T-helper 1 cell treated with Interleukin-12 subunit alpha and Interleukin-12 subunit beta and Interleukin-4 antibody, amounts not matched to agents 30 ng/mL and 1 ng/mL, for 36 hours (primary cell): ENCODE results near the gene GNAI2. TPM values are rescaled to one million over a fixed set of nuclear protein-coding genes. Genes with fewer than 3 reads are reported as not detected.
"Not testable (repeated sequence)": the region's sequence is repeated elsewhere in the genome, so short reads cannot be mapped to it uniquely, and the experiment has no call there.

ENCODE experiments used
- intact Hi-C: fragments of 100-400 bp; cut with micrococcal nuclease; formaldehyde crosslinking; loops from one replicate; pipeline ENCODE4 v1.15.1; 2024
- total RNA-seq: library from RNA; stranded (reverse); gene quantifications from 2 replicates; pipeline ENCODE4 v1.2.3, GENCODE V29; 2022

The GNAI2 gene
- total RNA-seq, 1 donor from 2014 or later = 460 TPM

GRCh38 chr3:50272911-50273688 lies 37.1 kb downstream of the GNAI2 start:
- intact Hi-C loops = loop anchor here (1.0 kb wide), 5 partner anchors 13 to 152 kb away; no protein-coding TSS in a partner anchor

- intact Hi-C loops = loop anchor here (1.0 kb wide), 7 partner anchors 13 to 152 kb away; partner anchors contain the start of gene IFRD2
These were observed 37.7 kb downstream of the GNAI2 start for GRCh38 chr3:50273689-50274065.

GRCh38 chr3:50274371-50275104 lies 38.5 kb downstream of the GNAI2 start:
- intact Hi-C loops = loop anchor here (1.0 kb wide), 2 partner anchors 18 to 50 kb away; partner anchors contain the start of gene IFRD2

GRCh38 chr3:50275141-50275995 lies 39.4 kb downstream of the GNAI2 start:
- intact Hi-C loops = no loop called here

- intact Hi-C loops = no loop called here
These were observed 40.2 kb downstream of the GNAI2 start for GRCh38 chr3:50275996-50276761.

- intact Hi-C loops = no loop called here
These were observed 40.7 kb downstream of the GNAI2 start for GRCh38 chr3:50276762-50277101.

- intact Hi-C loops = no loop called here
These were observed 42.3 kb downstream of the GNAI2 start for GRCh38 chr3:50278123-50278879.

GRCh38 chr3:50278880-50279224 lies 42.8 kb downstream of the GNAI2 start, which contains the start of gene LSMEM2:
LSMEM2 (plus strand) TSS chr3:50279087; CDS start chr3:50279114, 27 bp downstream.
- intact Hi-C loops = no loop called here

GRCh38 chr3:50279255-50280016 lies 43.4 kb downstream of the GNAI2 start:
- intact Hi-C loops = no loop called here

GRCh38 chr3:50284121-50284520 lies 48.1 kb downstream of the GNAI2 start:
- intact Hi-C loops = not testable (repeated sequence)

GRCh38 chr3:50286322-50287227 lies 50.6 kb downstream of the GNAI2 start:
- intact Hi-C loops = no loop called here

- intact Hi-C loops = no loop called here
These were observed 51.3 kb downstream of the GNAI2 start for GRCh38 chr3:50287262-50287661.

GRCh38 chr3:50288387-50289007 lies 52.5 kb downstream of the GNAI2 start:
- intact Hi-C loops = no loop called here

GRCh38 chr3:50289130-50289529 lies 53.1 kb downstream of the GNAI2 start:
- intact Hi-C loops = no loop called here

- intact Hi-C loops = loop anchor here (10.0 kb wide), 2 partner anchors 815 to 1265 kb away; partner anchors contain the start of genes DAG1, IMPDH2 and NDUFAF3
These were observed 54.2 kb downstream of the GNAI2 start for GRCh38 chr3:50290161-50290641.

- intact Hi-C loops = loop anchor here (1.0 to 10.0 kb wide), 12 partner anchors 8 to 1268 kb away; partner anchors contain the start of genes DAG1, IMPDH2, NDUFAF3 and TMEM115
These were observed 56.4 kb downstream of the GNAI2 start, which contains the start of gene IFRD2 for GRCh38 chr3:50292159-50293078. IFRD2 (minus strand) TSS chr3:50292429; CDS start chr3:50292274, 155 bp downstream.
